Large intestine (tissue), 3 donors: ENCODE data around the gene TM4SF18. TPM values are rescaled to one million over a fixed set of nuclear protein-coding genes. Genes with fewer than 3 reads are reported as not detected.

Experiments used
- DNase-seq, 2 donors: peaks; one replicate each; pipeline versions ENCODE4 v3.0.0 to v3.0.0-alpha.2; 2013
- H3K27ac ChIP-seq: one replicate; pipeline ENCODE4 v1.5.1; 2013; ENCODE audit warnings: low read length
- H3K27me3 ChIP-seq: 2 replicates; pipeline ENCODE4 v1.6.1; 2013; ENCODE audit warnings: low read length; ENCODE audit not compliant: control insufficient read depth, insufficient read depth
- H3K36me3 ChIP-seq: 2 replicates; pipeline ENCODE4 v1.6.1; 2013; ENCODE audit warnings: low read length; ENCODE audit not compliant: control insufficient read depth, insufficient read depth
- H3K4me1 ChIP-seq: one replicate; pipeline ENCODE4 v1.6.1; 2013; ENCODE audit warnings: low read length; ENCODE audit not compliant: control insufficient read depth, insufficient read depth
- H3K4me3 ChIP-seq: one replicate; pipeline ENCODE4 v1.5.1; 2013; ENCODE audit warnings: low read length
- H3K9me3 ChIP-seq: one replicate; pipeline ENCODE4 v1.6.1; 2013; ENCODE audit warnings: mild to moderate bottlenecking, low read depth, low read length, moderate library complexity; ENCODE audit not compliant: control insufficient read depth
- WGBS: methylation state at CpG from one replicate; pipeline ENCODE4 v1.1.5; 2013; ENCODE audit warnings: low lambda C conversion rate; ENCODE audit not compliant: insufficient coverage; 5-methylcytosine and 5-hydroxymethylcytosine counted together
- polyA plus RNA-seq: library from polyadenylated mRNA; unstranded; fragments of 120-200 nt; gene quantifications from one replicate; pipeline ENCODE4 v1.2.1, GENCODE V29; 2013

TM4SF18 gene
- polyA plus RNA-seq, 1 donor, result 6.6 TPM

GRCh38 chr3:149368201-149368673, 34.8 kb upstream of the TM4SF18 start:
- 90% methylated on average over 2 of the region's 6 CpGs for WGBS
- Histone ChIP-seq H3K9me3 (no peaks in the 10 kb centered on the region), H3K27me3 (no peaks in the 10 kb centered on the region), H3K27ac (peak overlapping the region; percentile 79), H3K4me1 (peaks cover 57% of the 10 kb centered on the region), H3K36me3 (no peaks in the 10 kb centered on the region), H3K4me3 (no peak overlapping the region)
- DNase-seq, result no peak

GRCh38 chr3:149366941-149367840, 33.8 kb upstream of the TM4SF18 start:
- Histone ChIP-seq H3K4me3 (no peak overlapping the region), H3K36me3 (no peaks in the 10 kb centered on the region), H3K27me3 (no peaks in the 10 kb centered on the region), H3K4me1 (peaks cover 56% of the 10 kb centered on the region), H3K27ac (peak overlapping the region; percentile 77), H3K9me3 (no peaks in the 10 kb centered on the region)
- peak; percentile 74 to 89 for DNase-seq
- WGBS, result 20% methylated on average over 1 of the region's 3 CpGs

- Histone ChIP-seq H3K27ac (no peak overlapping the region), H3K4me1 (peaks cover 45% of the 10 kb centered on the region), H3K36me3 (no peaks in the 10 kb centered on the region), H3K4me3 (no peak overlapping the region), H3K27me3 (no peaks in the 10 kb centered on the region), H3K9me3 (no peaks in the 10 kb centered on the region)
- 90% methylated on average over 2 of the region's 2 CpGs for WGBS
- no peak for DNase-seq
Measured at GRCh38 chr3:149366031-149366430, 32.6 kb upstream of the TM4SF18 start.

GRCh38 chr3:149364624-149365023, 31.2 kb upstream of the TM4SF18 start:
- no peaks in the 10 kb centered on the region for H3K27me3 ChIP-seq
- no CpG with 5 or more reads among the region's 2 CpGs for WGBS
- no peak overlapping the region for H3K27ac ChIP-seq
- peaks cover 30% of the 10 kb centered on the region for H3K4me1 ChIP-seq
- no peaks in the 10 kb centered on the region for H3K36me3 ChIP-seq
- H3K9me3 ChIP-seq, result no peaks in the 10 kb centered on the region
- H3K4me3 ChIP-seq, result no peak overlapping the region
- DNase-seq, result no peak

GRCh38 chr3:149363053-149363452, 29.6 kb upstream of the TM4SF18 start:
- peaks cover 17% of the 10 kb centered on the region for H3K4me1 ChIP-seq
- no peaks in the 10 kb centered on the region for H3K36me3 ChIP-seq
- no peaks in the 10 kb centered on the region for H3K9me3 ChIP-seq
- no peak for DNase-seq
- H3K4me3 ChIP-seq, result no peak overlapping the region
- H3K27ac ChIP-seq, result no peak overlapping the region
- H3K27me3 ChIP-seq, result no peaks in the 10 kb centered on the region
- no CpG with 5 or more reads among the region's 2 CpGs for WGBS

- Histone ChIP-seq H3K4me1 (peaks cover 13% of the 10 kb centered on the region), H3K27ac (no peak overlapping the region), H3K36me3 (no peaks in the 10 kb centered on the region), H3K9me3 (no peaks in the 10 kb centered on the region), H3K4me3 (no peak overlapping the region), H3K27me3 (no peaks in the 10 kb centered on the region)
- 82% methylated on average over 2 of the region's 5 CpGs for WGBS
- DNase-seq, result no peak
Measured at GRCh38 chr3:149362366-149362765, 28.9 kb upstream of the TM4SF18 start.

- Histone ChIP-seq H3K27me3 (no peaks in the 10 kb centered on the region), H3K9me3 (no peaks in the 10 kb centered on the region), H3K27ac (peak overlapping the region; percentile 82), H3K36me3 (no peaks in the 10 kb centered on the region), H3K4me3 (no peak overlapping the region), H3K4me1 (peaks cover 22% of the 10 kb centered on the region)
- WGBS, result no CpG with 5 or more reads among the region's 4 CpGs
- no peak for DNase-seq
Measured at GRCh38 chr3:149356630-149357029, 23.2 kb upstream of the TM4SF18 start.

- Histone ChIP-seq H3K9me3 (no peaks in the 10 kb centered on the region), H3K36me3 (no peaks in the 10 kb centered on the region), H3K4me3 (no peak overlapping the region), H3K27me3 (no peaks in the 10 kb centered on the region), H3K27ac (peak overlapping the region; percentile 82), H3K4me1 (peaks cover 22% of the 10 kb centered on the region)
- DNase-seq, result peak; percentile 53 to 83
- no CpG with 5 or more reads among the region's 6 CpGs for WGBS
Measured at GRCh38 chr3:149356044-149356592, 22.7 kb upstream of the TM4SF18 start.

- peaks cover 22% of the 10 kb centered on the region for H3K4me1 ChIP-seq
- no CpG with 5 or more reads among the region's 1 CpG for WGBS
Measured at GRCh38 chr3:149353581-149354184, 20.2 kb upstream of the TM4SF18 start.

GRCh38 chr3:149352556-149352955, 19.1 kb upstream of the TM4SF18 start:
- Histone ChIP-seq H3K9me3 (no peaks in the 10 kb centered on the region), H3K4me3 (no peak overlapping the region), H3K36me3 (no peaks in the 10 kb centered on the region), H3K4me1 (peaks cover 22% of the 10 kb centered on the region), H3K27ac (no peak overlapping the region), H3K27me3 (no peaks in the 10 kb centered on the region)
- DNase-seq, result peak in 1 of 2 donors; percentile 62
- WGBS, result no CpG with 5 or more reads among the region's 7 CpGs

More at GRCh38 chr3:149353581-149354184, 20.2 kb upstream of the TM4SF18 start:
- Histone ChIP-seq H3K4me3 (no peak overlapping the region), H3K27me3 (no peaks in the 10 kb centered on the region), H3K9me3 (no peaks in the 10 kb centered on the region), H3K27ac (no peak overlapping the region), H3K36me3 (no peaks in the 10 kb centered on the region)
- no peak for DNase-seq
